HTERT RPE-1 (cell line): ENCODE measurements around the gene CD300LD.
"Not testable (repeated sequence)": the region's sequence is repeated elsewhere in the genome, so short reads cannot be mapped to it uniquely, and the experiment has no call there.

Experiments used
- in situ Hi-C: fragments of 300-500 bp; cut with MboI; formaldehyde crosslinking; loops from 4 replicates; pipeline ENCODE4 v1.14.3; 2020; ENCODE audit warnings: low sequenced_read_pairs

CD300LD gene

DNA sequence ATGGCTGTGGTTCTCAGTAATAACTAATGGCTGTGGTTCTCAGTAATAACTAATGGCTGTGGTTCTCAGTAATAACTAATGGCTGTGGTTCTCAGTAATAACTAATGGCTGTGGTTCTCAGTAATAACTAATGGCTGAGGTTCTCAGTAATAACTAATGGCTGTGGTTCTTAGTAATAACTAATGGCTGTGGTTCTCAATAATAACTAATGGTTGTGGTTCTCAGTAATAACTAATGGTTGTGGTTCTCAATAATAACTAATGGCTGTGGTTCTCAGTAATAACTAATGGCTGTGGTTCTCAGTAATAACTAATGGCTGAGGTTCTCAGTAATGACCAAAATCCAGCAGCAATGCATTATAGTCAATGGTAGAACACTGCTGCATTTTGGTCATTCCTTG, 18.4 kb downstream of the CD300LD start:
- in situ Hi-C loops = not testable (repeated sequence)

DNA sequence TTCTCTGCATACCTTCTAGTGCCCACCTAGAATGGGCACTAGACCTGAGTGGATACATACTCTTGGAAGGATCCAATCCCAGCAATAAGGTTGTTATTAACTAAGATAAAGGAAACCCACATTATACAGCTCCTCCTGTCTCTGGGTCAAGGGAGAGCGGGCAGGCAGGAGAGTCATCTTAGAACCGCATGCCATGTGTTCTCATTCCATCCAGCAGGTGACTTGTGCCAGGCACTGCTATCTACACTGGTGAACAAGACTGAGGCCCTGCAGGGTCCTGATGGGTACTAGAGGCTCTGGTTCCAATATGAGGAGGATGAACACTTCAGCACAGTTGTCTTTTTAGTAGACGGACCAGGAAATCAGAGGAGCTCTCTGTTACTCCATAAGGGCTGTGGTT, 18.9 kb downstream of the CD300LD start:
- in situ Hi-C loops = no loop called here

DNA sequence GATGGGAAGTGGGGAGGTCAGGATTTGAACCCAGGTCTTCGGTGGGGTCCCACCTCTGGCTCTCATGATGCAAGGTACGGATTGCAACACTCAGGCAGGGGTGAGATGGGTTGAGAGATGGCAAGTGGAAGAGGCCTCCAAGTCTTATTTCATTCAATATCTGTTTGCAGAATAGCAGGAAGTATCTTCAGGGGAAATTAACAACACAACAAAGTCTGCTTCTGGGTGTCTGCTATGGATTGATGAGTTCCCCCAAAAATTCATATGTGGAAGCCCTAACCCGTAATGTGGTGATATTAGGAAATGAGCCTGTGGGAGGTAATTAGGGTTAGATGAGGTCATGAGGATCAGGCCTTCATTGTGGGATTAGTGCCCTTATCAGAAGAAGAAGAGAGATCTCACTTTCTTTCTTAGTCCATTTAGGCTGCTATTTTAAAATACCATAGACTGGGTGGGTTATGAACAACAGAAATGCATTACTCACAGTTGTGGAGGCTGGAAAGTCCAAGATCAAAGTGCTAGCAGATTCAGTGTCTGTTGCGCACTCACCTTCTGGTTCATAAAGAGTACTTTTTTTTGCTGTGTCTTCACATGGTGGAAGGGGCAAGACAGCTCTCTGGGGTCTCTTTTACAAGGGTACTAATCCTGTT, 20.3 kb downstream of the CD300LD start:
- in situ Hi-C loops = no loop called here

DNA sequence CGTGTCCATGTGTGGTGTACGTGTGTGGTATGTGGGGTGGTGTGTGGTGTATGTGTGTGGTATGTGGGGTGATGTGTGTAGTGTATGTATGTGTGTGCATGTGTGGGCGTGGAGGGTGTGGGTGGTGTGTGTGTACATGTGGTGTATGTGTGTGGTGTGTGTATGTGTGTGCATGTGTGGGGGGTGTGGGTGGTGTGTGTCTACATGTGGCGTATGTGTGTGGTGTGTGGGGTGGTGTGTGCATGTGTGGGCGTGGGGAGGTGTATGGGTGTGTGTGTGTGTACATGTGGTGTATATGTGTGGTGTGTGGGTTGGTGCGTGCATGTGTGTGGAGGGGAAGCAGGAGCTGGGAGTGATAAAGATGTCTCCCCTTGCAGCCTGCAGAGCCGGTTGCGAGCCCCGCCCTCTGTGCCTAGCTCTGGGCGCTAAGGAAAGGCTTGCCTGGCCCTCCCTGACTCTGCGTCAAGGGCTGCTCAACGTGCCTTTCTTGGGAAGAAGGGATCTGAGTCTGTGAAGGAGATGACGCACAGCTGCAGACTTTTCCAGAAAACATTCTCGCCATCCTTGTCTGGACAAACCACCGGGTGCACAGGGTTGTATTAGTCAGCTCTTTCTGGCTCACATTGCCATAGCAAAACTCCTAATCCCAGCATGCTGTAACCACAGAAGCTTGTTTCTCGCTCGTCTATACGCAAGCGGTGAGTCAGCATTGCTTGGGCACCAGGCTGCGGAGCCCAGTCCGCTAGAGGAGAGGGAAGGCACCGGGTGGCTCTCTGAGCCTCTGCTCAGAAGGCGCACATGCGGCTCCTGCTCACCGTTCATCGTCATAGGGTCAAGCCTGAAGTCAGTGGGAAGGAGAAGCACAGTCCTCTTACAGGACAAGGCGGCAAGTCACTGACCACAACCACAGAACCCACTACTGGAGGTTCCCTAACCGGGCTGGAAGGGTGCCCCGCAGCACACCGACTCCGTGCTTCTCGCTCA, 22.8 kb downstream of the CD300LD start:
- in situ Hi-C loops = no loop called here

DNA sequence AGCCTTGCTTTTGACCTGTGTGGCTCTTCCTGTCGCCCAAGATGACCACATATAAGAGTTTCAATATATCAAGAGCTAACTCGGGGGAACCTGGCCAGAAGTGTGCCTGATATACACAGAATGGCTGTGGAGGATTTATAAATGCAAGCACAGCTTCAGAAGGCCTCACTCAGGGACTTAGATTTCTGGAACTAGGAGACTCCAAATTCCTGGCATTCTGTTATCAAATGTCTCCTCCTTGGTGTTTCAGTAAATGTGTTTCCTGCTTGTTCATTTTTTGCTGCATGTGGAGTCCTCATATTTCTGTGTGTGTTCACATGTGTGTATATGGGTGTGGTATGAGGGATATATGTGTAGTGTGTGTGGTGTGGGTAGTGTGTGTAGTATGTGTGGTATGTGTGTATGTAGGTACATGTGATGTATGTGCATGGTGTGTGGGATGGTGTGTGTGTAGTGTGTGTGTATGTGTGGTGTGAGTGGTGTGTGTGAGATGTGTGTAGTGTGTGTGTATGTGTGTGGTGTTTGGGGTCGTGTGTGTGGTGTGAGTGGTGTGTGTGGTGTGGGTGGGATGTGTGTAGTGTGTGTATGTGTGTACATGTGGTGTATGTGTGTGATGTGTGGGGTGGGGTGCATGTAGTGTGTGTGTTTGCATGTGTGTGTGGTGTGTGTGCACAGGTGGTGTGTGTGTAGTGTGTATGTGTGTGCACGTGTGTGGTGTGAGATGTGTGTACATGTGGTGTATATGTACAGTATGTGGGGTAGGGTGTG, 23.8 kb downstream of the CD300LD start:
- in situ Hi-C loops = no loop called here

DNA sequence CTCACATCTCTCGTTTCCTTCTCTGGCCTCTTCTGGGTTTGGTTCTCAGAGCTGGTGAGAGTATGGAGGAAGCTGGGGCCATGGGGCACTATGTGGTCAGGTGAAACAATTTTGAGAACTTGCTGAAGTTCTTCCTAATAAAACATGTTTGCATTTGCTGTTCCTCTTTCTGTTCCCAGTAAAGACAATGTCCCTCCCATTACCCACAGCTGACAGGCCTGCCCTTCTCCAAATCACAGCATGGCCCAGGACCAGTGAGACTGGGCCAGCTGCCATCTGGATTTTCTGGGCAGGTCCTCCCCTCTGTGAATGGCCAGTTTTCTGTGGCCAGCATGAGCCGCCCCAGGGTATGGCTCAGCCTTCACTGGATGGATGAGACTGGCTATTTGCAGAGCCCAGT, 24.7 kb downstream of the CD300LD start, which contains the start of gene CD300H:
TSS of gene CD300H (minus strand) at position 113 of the 400 bp plus-strand sequence.
- in situ Hi-C loops = no loop called here

DNA sequence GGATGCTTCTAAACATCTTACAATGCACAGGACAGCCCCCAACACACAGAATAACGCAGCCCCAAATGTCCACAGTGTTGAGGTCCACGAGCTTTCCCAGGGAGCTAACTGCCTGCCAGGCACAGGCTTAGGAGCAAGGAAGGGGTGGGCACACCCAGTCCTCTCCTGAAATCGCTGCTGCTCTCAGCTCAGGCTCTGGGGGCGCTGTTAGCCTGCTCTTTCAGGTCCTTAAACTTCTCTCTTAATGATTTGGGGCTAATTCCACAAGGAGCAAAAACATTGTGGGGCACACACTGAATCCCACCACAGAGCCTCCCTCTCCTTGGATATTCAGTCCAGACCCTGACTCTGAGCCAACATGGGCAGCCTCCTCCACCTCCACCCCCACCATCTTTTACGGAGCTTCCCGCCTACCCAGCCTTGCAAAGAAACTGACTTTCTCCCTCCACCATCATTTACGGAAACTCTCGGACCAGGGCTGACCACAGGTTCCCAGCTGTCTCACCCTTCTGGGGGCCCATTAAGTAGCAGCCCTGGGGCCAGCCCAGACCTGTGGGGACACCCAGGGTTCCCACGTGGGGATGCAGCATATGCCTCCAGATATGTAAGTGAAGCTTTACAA, 25.8 kb downstream of the CD300LD start:
- in situ Hi-C loops = no loop called here

DNA sequence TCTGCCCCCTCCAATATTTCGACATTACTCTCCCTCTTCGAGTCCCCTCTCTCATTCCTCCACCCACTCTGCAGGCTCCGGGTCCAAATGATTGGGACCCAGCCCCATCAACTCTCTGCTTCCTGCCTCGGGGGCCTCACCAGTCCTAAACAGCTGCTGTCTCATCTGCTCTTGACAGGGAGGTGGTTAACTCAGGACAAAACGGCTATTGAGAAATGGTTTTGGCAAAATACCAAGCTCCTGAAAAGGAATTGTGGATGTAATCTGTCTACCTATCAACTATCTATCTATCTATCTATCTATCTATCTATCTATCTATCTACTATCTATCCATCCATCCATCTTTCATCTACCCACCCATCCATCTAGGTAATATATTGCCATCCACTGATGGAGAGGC, 27.0 kb downstream of the CD300LD start:
- in situ Hi-C loops = no loop called here

DNA sequence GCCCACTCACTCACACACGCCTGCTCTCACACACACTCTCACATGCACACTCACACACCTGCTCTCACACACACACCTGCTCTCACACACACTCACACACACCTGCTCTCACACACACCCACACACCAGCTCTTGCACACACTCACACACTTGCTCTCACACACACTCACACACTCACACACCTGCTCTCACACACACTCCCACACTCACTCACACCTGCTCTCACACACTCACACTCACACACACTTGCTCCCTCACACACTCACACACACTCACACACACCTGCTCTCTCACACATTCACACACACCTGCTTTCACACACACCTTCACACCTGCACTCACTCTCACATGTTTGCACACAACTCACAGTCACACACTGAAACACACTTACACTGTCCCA, 28.7 kb downstream of the CD300LD start:
- in situ Hi-C loops = no loop called here

DNA sequence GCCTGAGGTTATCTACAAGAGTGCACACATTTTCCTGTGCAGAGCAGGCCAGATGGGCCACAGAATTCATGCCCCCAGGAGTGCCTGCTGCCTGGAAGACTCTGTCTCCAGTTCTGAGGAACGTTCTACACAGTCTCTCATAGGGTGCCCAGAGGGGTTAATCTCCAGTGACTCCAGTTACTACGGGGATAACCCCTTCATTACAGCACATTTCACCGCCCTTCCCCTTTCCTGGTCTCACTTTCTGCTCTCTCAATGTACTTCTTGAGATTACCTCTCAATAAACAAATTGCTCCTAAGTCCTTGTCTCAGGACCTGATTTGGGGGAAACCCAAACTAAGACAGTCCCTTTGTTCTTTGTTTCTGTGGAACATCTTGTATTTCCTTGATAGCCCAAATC, 30.5 kb downstream of the CD300LD start:
- in situ Hi-C loops = no loop called here

DNA sequence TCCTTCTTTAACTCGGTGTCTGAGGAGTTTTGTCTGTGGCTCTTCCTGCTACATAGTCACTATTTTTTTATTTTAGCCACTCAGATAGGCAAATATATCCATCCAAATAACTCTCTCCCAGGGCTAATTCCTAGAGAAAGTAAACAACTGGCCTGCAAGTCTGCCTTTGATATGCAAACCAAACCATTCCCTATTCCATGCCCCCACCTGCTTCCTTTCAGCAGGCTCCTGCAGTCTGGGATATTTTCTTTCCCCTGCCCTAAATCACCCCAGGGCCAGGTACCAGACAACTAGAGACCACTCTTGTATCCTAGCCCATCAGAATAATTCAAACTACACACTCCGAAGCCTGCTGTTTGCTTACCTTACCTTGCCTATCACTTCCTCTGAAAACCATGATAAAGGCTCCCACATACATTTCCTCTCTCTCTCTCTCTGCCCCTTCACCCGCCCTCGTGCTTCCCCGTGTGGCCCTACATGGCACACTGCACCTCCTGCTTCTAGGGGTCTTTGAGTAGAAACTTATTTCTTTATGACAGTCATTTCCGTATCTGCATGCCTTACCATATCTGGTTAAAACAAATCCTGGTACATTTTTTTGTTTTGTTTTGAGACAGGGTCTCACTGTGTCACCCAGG, 33.1 kb downstream of the CD300LD start:
- in situ Hi-C loops = no loop called here

DNA sequence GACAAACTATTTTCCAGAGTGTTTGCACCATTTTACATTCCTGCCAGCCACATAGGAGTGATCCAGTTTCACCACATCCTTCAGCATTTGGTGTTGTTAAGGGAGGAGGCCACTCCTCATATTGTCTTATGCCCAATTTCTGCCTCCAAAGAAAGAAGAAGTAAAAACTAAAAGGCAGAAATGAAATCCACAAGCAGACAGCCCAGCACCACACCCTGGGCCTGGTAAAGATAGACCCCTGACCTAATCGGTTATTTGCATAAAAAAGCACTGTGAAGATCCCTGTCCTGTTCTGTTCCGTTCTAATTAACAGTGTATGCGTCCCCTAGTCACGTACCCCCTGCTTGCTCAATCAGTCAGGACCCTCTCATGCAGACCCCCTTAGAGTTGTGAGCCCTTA, 33.7 kb downstream of the CD300LD start:
- in situ Hi-C loops = not testable (repeated sequence)

DNA sequence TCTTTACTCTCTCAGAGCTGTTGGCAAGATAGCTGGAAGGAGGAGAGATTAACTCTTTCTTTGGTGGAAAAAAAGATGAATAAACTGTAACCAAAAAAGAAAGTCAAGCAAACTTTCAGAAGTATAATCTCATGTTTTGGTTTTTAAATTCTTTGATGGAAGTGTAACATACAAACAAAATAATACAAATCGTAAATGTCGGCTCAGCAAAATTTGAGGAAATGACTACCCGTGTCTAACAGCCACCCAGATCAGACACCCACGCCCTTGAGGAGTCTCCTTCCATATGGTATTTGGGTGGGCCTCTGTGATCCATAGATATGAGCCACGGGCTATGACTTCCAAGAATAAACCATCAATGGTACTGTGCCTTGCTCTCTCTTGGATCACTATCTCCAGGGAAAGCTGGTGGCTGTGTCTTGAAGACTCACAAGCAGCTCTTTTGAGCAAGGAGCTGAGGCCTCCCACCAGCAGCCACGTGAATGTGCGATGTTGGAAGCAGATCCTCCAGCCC, 36.6 kb downstream of the CD300LD start:
- in situ Hi-C loops = no loop called here

DNA sequence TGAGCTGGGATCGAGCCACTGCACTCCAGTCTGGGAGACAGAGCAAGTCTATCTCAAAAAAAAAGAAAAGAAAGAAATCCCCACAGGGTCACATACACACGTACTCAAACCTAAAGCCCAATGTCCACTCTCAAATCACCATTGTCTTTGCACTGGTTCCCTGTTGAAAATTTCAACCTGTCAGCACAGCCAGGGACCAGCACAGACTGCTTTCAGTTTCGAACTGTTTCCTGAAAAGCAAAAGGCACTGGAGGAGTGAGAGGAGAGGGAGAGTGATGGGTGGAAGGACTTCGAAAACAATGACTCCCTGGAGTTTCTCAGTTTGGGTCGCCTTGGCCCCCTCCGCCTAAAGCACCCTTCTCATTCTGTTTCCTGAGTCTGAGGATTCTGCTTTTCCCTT, 37.2 kb downstream of the CD300LD start:
- in situ Hi-C loops = no loop called here

DNA sequence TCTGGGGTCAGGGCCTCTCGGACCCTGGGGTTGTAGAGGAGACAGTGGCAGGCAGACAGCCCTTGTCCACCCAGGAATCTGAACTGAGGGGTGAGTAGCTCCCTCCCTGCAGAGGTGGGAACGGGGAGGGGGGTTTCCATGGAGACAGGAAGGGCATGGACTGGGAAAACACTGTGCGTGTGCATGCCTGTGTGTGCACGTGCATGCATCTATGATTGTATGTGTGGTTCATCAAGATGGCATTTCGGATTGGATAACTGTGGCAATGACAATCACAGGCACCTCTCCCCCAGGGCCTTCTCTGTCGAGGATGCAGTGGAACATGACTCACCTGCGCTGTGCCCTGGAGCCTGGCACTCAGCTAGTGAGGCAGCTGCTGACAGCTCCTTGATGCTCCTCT, 40.0 kb downstream of the CD300LD start:
- in situ Hi-C loops = no loop called here

DNA sequence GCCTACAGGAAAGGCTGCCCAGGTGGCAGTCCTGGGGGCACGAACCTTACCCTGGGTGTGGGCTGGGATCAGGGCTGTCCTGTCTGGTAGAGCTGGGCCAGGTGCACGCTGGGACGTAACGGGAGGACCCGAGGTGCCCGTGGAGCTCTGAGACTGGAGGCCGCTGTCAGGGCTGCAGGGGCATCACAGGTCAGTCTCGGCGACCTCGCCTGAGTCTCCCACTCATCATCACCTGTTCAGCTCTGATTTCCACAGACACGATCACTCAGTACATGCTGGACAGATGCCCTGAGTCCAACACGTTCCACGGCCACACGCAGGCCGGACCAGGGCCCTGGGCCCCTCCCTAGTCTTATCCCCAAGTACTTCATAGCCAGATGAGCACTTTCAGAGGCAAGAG, 41.5 kb downstream of the CD300LD start:
- in situ Hi-C loops = no loop called here

DNA sequence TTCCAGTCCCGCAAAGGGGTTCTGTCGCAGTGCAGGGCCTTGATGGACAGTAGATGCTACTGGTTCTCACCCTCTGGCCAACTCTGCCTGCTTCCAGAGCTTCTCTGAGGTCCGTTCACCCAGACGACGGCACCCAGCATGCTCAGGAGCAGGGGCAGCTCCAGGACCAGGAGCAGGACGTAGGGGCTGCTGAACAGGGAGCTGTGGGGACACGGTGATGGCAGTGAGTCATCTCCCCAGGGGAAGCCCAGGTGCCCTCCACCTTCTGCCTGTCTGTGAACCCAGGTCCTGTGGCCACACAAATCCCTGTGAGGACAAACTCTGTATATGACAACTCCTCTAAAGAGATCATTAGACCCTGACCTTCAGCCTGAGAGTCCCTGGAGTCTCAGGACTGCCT, 42.7 kb downstream of the CD300LD start:
- in situ Hi-C loops = no loop called here

DNA sequence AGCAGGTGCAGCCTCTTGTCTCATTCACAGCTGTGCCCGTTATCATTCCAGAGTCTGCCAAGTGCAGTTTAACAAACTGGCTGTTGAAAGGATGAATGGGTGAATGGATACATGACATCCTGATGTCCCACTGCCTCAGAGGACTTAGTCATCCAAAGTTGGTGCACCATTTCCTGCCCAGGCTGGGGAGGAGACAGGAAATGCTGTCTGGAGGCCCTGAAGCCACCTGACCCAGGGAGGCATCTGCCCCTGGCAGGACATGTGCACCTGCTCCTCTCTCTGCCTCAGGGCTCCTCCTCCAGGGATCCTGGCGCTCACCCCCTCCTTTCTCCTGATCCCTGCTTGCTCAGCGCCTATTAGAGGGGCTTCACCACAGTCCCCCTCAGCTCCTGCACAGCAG, 44.3 kb downstream of the CD300LD start:
- in situ Hi-C loops = no loop called here

DNA sequence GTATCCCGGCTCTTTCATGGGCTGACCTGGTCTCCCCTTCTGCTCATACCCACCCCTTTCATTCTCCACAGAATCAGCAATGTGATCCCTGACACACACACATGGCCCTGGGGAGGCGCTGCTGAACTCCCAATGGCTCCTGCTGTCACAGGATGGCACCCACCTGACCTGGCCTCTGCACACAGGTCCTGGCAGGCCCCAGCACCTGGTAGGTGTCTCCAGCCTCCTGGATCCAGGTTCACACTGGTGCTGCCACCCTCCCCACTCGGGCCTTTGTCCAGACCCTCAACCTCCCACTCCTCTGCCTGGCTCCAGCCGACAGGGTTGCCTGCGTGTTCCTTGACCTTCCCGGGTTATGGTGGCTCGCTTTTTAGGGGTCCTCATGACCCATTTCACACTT, 44.8 kb downstream of the CD300LD start:
- in situ Hi-C loops = no loop called here

DNA sequence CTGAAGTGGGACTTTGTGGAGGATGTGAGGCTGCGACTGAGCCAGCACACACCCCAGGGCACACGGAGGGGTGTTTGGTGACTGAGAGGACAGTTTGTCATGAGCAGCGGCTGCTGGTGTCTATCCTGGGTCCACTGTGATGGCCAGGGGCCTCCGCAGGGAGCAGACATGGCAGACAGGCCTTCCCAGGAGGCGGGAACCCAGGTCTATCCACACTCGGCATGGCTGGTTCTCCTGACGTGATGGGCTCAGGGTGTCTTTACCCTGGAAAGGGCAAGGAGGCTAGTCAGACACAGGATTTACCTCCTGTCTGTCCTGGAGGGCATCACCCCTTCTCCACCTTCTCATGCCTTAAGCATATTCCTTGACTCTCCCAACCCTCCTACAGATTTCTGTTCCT, 45.5 kb downstream of the CD300LD start:
- in situ Hi-C loops = no loop called here
